HG02759 (cell line): ENCODE results near the gene PAK4.

Experiments
- ATAC-seq: cut with Tn5 transposase; IDR thresholded peaks from one replicate; pipeline ENCODE4 v1.9.1; 2021; ENCODE audit warnings: mild to moderate bottlenecking, moderate library complexity; ENCODE audit not compliant: unreplicated experiment

Gene PAK4

GRCh38 chr19:39175564-39175963 is 50.0 kb downstream of the PAK4 start:
- no peak for ATAC-seq

GRCh38 chr19:39177110-39177699 is 51.6 kb downstream of the PAK4 start:
- ATAC-seq: no peak

- ATAC-seq: no peak
These were observed 52.1 kb downstream of the PAK4 start for GRCh38 chr19:39177736-39178135.

GRCh38 chr19:39178296-39179006 is 52.9 kb downstream of the PAK4 start:
- no peak for ATAC-seq

- no peak for ATAC-seq
These were observed 54.2 kb downstream of the PAK4 start for GRCh38 chr19:39179754-39180153.

GRCh38 chr19:39180749-39181148 is 55.2 kb downstream of the PAK4 start:
- no peak for ATAC-seq

- ATAC-seq: no peak
These were observed 56.1 kb downstream of the PAK4 start for GRCh38 chr19:39181500-39182173.

- ATAC-seq: no peak
These were observed 56.6 kb downstream of the PAK4 start for GRCh38 chr19:39182174-39182505.

GRCh38 chr19:39183104-39183503 is 57.5 kb downstream of the PAK4 start:
- ATAC-seq: no peak

- ATAC-seq: no peak
These were observed 60.8 kb downstream of the PAK4 start for GRCh38 chr19:39186391-39186790.

GRCh38 chr19:39187552-39187943 is 62.0 kb downstream of the PAK4 start:
- no peak for ATAC-seq

- ATAC-seq: no peak
These were observed 63.4 kb downstream of the PAK4 start for GRCh38 chr19:39188960-39189359.

GRCh38 chr19:39190768-39191167 is 65.2 kb downstream of the PAK4 start:
- no peak for ATAC-seq

GRCh38 chr19:39192846-39193245 is 67.3 kb downstream of the PAK4 start:
- no peak for ATAC-seq

- ATAC-seq: no peak
These were observed 68.2 kb downstream of the PAK4 start for GRCh38 chr19:39193803-39194202.

- ATAC-seq: no peak
These were observed 69.4 kb downstream of the PAK4 start for GRCh38 chr19:39194832-39195542.

GRCh38 chr19:39195755-39196154 is 70.2 kb downstream of the PAK4 start:
- ATAC-seq: no peak

GRCh38 chr19:39196320-39196719 is 70.7 kb downstream of the PAK4 start:
- ATAC-seq: no peak

- no peak for ATAC-seq
These were observed 71.4 kb downstream of the PAK4 start, which contains the start of gene NCCRP1 for GRCh38 chr19:39196860-39197562. TSS of gene NCCRP1 (plus strand) at chr19:39196964. CDS start at chr19:39196983, 19 bp downstream.

- no peak for ATAC-seq
These were observed 72.2 kb downstream of the PAK4 start for GRCh38 chr19:39197808-39198207.

GRCh38 chr19:39199025-39199424 is 73.4 kb downstream of the PAK4 start:
- no peak for ATAC-seq
